B cell (primary cell): ENCODE measurements around the gene SRRD. TPM values are rescaled to one million over a fixed set of nuclear protein-coding genes. Genes with fewer than 3 reads are reported as not detected.
"Not testable (repeated sequence)": the region's sequence is repeated elsewhere in the genome, so short reads cannot be mapped to it uniquely, and the experiment has no call there.

Source experiments
- ATAC-seq: fragments of 200-7000 bp; cut with Tn5 transposase; one replicate; pipeline ENCODE4 v1.10.0; 2021; ENCODE audit warnings: low read depth, mild to moderate bottlenecking, moderate number of reproducible peaks, moderate library complexity
- CTCF ChIA-PET: fragments of 350-600 bp; sonication (Branson Sonifier 250); formaldehyde crosslinking; loops from one replicate; lab custom pipeline; 2021; ENCODE audit warnings: antibody characterized with exemption, inconsistent platforms; lab: Charles Lee
- POLR2A ChIA-PET: fragments of 350-600 bp; sonication (Branson Sonifier 250); formaldehyde crosslinking; loops from one replicate; lab custom pipeline; 2021; ENCODE audit warnings: antibody characterized with exemption; lab: Charles Lee
- DNase-seq: peaks from one replicate; pipeline ENCODE4 v3.0.0; 2013
- H2AFZ ChIP-seq: 2 replicates; pipeline ENCODE4 v1.6.1; 2012; ENCODE audit warnings: mild to moderate bottlenecking, low read depth, low read length; ENCODE audit not compliant: insufficient read depth, poor library complexity, severe bottlenecking
- H3K27ac ChIP-seq, 2 donors: 1 replicate in 1 of 2; 2 replicates in 1 of 2; pipeline ENCODE4 v1.5.1; 2012 to 2013; ENCODE audit warnings: low read length in 2 of 2, mild to moderate bottlenecking in 2 of 2, moderate library complexity in 1 of 2
- H3K27me3 ChIP-seq, 4 experiments: fragments of 200-600 bp in 1 of 4; sonication (generic) in 1 of 4; replicated peaks in 1 of 4; 1 replicate in 2 of 4; 2 replicates in 2 of 4; pipeline versions ENCODE4 v1.6.1 to v1.7.0; 2013 to 2016; ENCODE audit warnings: low read length in 3 of 4, mild to moderate bottlenecking in 2 of 4, mixed read lengths in 1 of 4, moderate library complexity in 1 of 4; ENCODE audit not compliant: insufficient read depth in 4 of 4, control insufficient read depth in 3 of 4; ENCODE audit errors: control extremely low read depth in 1 of 4
- H3K36me3 ChIP-seq, 2 experiments: replicated peaks in 1 of 2; 1 replicate in 1 of 2; 2 replicates in 1 of 2; pipeline versions ENCODE4 v1.6.1 to v1.7.1; 2013; ENCODE audit warnings: low read length in 1 of 2; ENCODE audit not compliant: insufficient read depth in 2 of 2, control insufficient read depth in 1 of 2; ENCODE audit errors: control extremely low read depth in 1 of 2, extremely low read depth in 1 of 2
- H3K4me1 ChIP-seq, 2 donors: fragments of 200-600 bp in 1 of 2; sonication (generic) in 1 of 2; 1 replicate in 1 of 2; 2 replicates in 1 of 2; pipeline versions ENCODE4 v1.5.1 to v1.6.1; 2013 to 2017; ENCODE audit warnings: low read length in 2 of 2; ENCODE audit not compliant: control insufficient read depth in 2 of 2, insufficient read depth in 2 of 2
- H3K4me2 ChIP-seq: replicated peaks from 2 replicates; pipeline ENCODE3; 2012; ENCODE audit warnings: mild to moderate bottlenecking, low read depth, low read length; ENCODE audit not compliant: poor library complexity, severe bottlenecking
- H3K4me3 ChIP-seq, 5 experiments: fragments of 200-600 bp in 1 of 5; sonication (generic) in 1 of 5; 1 replicate in 3 of 5; 2 replicates in 2 of 5; pipeline versions ENCODE4 v1.5.1 to v1.7.0; 2011 to 2016; ENCODE audit warnings: low read length in 4 of 5, mild to moderate bottlenecking in 4 of 5, low read depth in 2 of 5, control low read depth in 1 of 5, moderate library complexity in 1 of 5; ENCODE audit not compliant: insufficient read depth in 1 of 5; ENCODE audit errors: control extremely low read depth in 1 of 5, extremely low read depth in 1 of 5
- H3K79me2 ChIP-seq: fragments of 200-600 bp; sonication (generic); one replicate; pipeline ENCODE4 v1.6.0; 2016; ENCODE audit warnings: low read length; ENCODE audit not compliant: control insufficient read depth, insufficient read depth
- H3K9ac ChIP-seq: fragments of 200-600 bp; sonication (generic); 2 replicates; pipeline ENCODE4 v1.6.1; 2017; ENCODE audit warnings: mild to moderate bottlenecking, low read length, moderate library complexity
- H3K9me3 ChIP-seq, 3 donors: one replicate each; pipeline versions ENCODE4 v1.6.1 to v1.7.1; 2013; ENCODE audit warnings: low read length in 2 of 3; ENCODE audit not compliant: control insufficient read depth in 2 of 3, insufficient read depth in 1 of 3; ENCODE audit errors: control extremely low read depth in 1 of 3
- H4K20me1 ChIP-seq: 2 replicates; pipeline ENCODE4 v1.6.0; 2012; ENCODE audit warnings: mild to moderate bottlenecking, low read length; ENCODE audit not compliant: insufficient read depth, control insufficient read depth, poor library complexity, severe bottlenecking
- H3K27ac Mint-ChIP-seq: one replicate; pipeline ENCODE4 v1.8.0; 2021; ENCODE audit warnings: mixed read lengths
- H3K27me3 Mint-ChIP-seq: one replicate; pipeline ENCODE4 v1.8.0; 2021; ENCODE audit warnings: mixed read lengths
- H3K4me1 Mint-ChIP-seq: one replicate; pipeline ENCODE4 v1.8.0; 2021; ENCODE audit warnings: mixed read lengths
- H3K4me3 Mint-ChIP-seq: one replicate; pipeline ENCODE4 v1.8.0; 2021; ENCODE audit warnings: mixed read lengths
- H3K9me3 Mint-ChIP-seq: one replicate; pipeline ENCODE4 v1.8.0; 2022; ENCODE audit warnings: mixed read lengths; ENCODE audit not compliant: insufficient read depth
- EZH2 ChIP-seq: IDR thresholded peaks from 2 replicates; pipeline ENCODE4 v1.6.1; 2012; ENCODE audit warnings: borderline replicate concordance, low read depth, mild to moderate bottlenecking, moderate library complexity, low read length; ENCODE audit not compliant: insufficient read depth, poor library complexity, severe bottlenecking
- WGBS: methylation state at CpG from one replicate; pipeline ENCODE4 v1.1.5; 2013; ENCODE audit warnings: missing lambda C conversion rate; ENCODE audit not compliant: insufficient coverage; 5-methylcytosine and 5-hydroxymethylcytosine counted together
- intact Hi-C: fragments of 100-400 bp; cut with micrococcal nuclease; formaldehyde crosslinking; loops from one replicate; pipeline ENCODE4 v1.10.0; 2022
- polyA plus RNA-seq: library from polyadenylated mRNA; depleted of rRNA; stranded (reverse); fragments of >200 nt; gene quantifications from 2 replicates; pipeline ENCODE4 v1.2.3, GENCODE V29; 2012
- total RNA-seq, 2 donors: library from RNA; stranded (reverse); fragments of 120-200 nt in 1 of 2; gene quantifications; 1 replicate in 1 of 2; 2 replicates in 1 of 2; pipeline versions ENCODE4 v1.2.3 to v1.2.4, GENCODE V29; 2013 to 2022
- TF ChIP-seq, protein P1 (sequence below): fragments of 200-600 bp; IDR thresholded peaks from one replicate; pipeline ENCODE4 v1.8.0; 2022; ENCODE audit warnings: antibody characterized with exemption, mild to moderate bottlenecking

The SRRD gene
- total and polyA plus RNA-seq, 2 donors (not counting 1 experiment from before 2014, with no cell fraction given), result 7.8 to 19.2 TPM

DNA sequence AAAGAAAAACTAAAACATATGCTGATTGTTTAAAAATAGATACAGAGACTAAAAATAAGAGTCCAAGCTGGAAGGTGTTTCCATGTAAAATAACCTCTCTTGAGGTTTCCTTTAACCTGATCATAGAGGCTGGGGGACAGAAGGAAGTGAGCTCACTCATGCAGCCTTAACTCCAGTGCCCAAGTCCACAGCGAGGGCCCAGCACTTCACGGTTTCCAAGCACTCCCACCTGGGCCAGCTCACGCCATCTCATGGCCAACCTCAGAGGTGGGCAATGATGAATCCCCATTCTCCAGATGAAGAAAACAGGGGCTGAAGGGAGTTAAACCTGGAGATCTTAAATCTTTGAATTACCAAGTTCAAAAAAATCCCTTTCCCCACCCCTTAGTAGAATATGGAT, 43.5 kb downstream of the SRRD start:
- TF ChIP-seq, protein P1, sequence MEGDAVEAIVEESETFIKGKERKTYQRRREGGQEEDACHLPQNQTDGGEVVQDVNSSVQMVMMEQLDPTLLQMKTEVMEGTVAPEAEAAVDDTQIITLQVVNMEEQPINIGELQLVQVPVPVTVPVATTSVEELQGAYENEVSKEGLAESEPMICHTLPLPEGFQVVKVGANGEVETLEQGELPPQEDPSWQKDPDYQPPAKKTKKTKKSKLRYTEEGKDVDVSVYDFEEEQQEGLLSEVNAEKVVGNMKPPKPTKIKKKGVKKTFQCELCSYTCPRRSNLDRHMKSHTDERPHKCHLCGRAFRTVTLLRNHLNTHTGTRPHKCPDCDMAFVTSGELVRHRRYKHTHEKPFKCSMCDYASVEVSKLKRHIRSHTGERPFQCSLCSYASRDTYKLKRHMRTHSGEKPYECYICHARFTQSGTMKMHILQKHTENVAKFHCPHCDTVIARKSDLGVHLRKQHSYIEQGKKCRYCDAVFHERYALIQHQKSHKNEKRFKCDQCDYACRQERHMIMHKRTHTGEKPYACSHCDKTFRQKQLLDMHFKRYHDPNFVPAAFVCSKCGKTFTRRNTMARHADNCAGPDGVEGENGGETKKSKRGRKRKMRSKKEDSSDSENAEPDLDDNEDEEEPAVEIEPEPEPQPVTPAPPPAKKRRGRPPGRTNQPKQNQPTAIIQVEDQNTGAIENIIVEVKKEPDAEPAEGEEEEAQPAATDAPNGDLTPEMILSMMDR, result no peak
- TF ChIP-seq EZH2, result no peak
- Histone ChIP-seq H3K79me2 (no peaks in the 10 kb centered on the region), H2AFZ (no peak overlapping the region), H3K4me2 (no peak overlapping the region), H3K4me3 (no peak overlapping the region), H3K9ac (no peak overlapping the region), H3K4me1 (peaks cover 5 to 6% of the 10 kb centered on the region in 2 donors), H4K20me1 (no peaks in the 10 kb centered on the region), H3K27me3 (no peaks in the 10 kb centered on the region), H3K36me3 (peaks cover 8 to 36% of the 10 kb centered on the region in 2 experiments), H3K9me3 (no peaks in the 10 kb centered on the region), H3K27ac (no peak overlapping the region)
- POLR2A ChIA-PET, result no interaction called here
- Mint-ChIP-seq H3K4me3 (no peak overlapping the region), H3K27ac (no peak overlapping the region), H3K4me1 (peaks cover 3% of the 10 kb centered on the region), H3K27me3 (no peaks in the 10 kb centered on the region), H3K9me3 (no peaks in the 10 kb centered on the region)
- WGBS, result 90% methylated on average over 2 of the region's 3 CpGs
- intact Hi-C loops, result no loop called here
- DNase-seq (no peak), ATAC-seq (no peak)
- CTCF ChIA-PET, result no interaction called here

DNA sequence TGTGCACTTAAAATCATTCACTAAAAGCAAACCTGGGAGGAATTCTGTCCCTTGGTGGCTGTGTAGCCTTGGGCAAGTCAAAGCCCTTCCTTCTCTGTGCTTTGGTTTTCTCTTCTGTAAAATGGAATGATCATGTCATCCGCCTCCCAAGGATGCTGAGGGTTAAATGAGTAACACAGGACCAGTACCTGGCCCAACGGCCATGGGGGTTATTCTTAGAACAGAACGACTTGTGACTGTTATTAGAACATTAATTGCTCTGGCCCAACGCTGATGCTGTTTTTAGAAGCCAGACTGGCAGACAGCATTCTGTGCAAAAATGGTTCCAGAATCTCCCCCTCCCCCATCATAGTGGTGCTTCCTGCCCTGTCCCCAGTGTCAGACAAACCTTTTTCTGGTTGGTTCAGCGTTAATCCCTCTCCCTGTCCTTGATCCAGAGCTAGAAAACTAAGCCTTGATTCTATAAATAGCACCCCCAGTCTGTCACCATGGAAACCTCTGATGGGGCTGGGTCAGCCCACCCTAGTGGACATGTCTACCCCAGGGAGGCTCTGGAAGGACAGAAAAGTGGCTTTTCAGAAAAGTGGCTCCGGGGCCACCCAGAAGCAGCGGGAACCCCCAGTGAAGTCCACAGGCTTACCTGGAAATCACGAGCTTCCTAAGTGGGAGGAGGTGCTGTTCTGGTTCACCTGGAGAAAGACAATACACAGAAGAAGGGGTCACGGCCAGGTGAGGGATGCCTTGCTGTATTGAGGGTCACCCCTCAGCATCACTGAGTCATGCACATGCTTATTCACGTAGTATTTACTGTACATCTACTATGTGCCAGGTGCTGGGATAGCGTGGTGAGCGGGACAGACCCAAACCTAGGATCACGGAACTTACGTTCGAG, 44.1 kb downstream of the SRRD start:
- H3K9me3 Mint-ChIP-seq, result no peaks in the 10 kb centered on the region
- H4K20me1 ChIP-seq, result no peaks in the 10 kb centered on the region
- H2AFZ ChIP-seq, result no peak overlapping the region
- H3K4me2 ChIP-seq, result no peak overlapping the region
- peaks cover 9 to 10% of the 10 kb centered on the region in 2 donors for H3K4me1 ChIP-seq
- POLR2A ChIA-PET, result no interaction called here
- no peaks in the 10 kb centered on the region for H3K27me3 Mint-ChIP-seq
- H3K9ac ChIP-seq, result no peak overlapping the region
- H3K36me3 ChIP-seq, result peaks cover 8 to 39% of the 10 kb centered on the region in 2 experiments
- H3K9me3 ChIP-seq, result no peaks in the 10 kb centered on the region
- H3K4me3 ChIP-seq, result no peak overlapping the region
- CTCF ChIA-PET, result no interaction called here
- DNase-seq, result no peak
- H3K4me3 Mint-ChIP-seq, result no peak overlapping the region
- no peaks in the 10 kb centered on the region for H3K79me2 ChIP-seq
- WGBS, result 91% methylated on average over 12 of the region's 15 CpGs
- intact Hi-C loops, result no loop called here
- TF ChIP-seq, protein P1, result no peak
- no peak for TF ChIP-seq EZH2
- H3K4me1 Mint-ChIP-seq, result peaks cover 9% of the 10 kb centered on the region
- no peak overlapping the region for H3K27ac Mint-ChIP-seq
- ATAC-seq, result no peak
- no peak overlapping the region for H3K27ac ChIP-seq
- no peaks in the 10 kb centered on the region for H3K27me3 ChIP-seq

DNA sequence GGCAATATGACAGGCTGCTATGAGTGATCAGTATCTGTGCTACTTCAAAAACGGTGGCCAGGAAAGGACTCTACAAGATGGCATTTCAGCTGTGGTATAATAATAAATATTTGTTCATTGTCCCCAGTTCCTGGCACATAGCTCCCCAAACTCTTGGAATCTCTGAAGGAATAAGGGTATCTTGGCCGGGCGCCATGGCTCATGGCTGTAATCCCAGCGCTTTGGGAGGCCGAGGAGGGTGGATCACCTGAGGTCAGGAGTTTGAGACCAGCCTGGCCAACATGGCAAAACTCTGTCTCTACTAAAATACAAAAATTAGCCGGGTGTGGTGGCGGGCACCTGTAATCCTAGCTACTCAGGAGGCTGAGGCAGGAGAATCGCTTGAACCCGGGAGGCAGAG, 44.8 kb downstream of the SRRD start:
- 100% methylated on average over 4 of the region's 9 CpGs for WGBS
- Histone ChIP-seq H3K4me1 (peaks cover 11 to 14% of the 10 kb centered on the region in 2 donors), H3K36me3 (peaks cover 8 to 39% of the 10 kb centered on the region in 2 experiments)
- H3K4me2 ChIP-seq, H3K27me3 Mint-ChIP-seq, intact Hi-C loops, H3K27ac Mint-ChIP-seq, H3K79me2 ChIP-seq, CTCF ChIA-PET, H3K4me3 Mint-ChIP-seq, H3K4me3 ChIP-seq, H3K9me3 Mint-ChIP-seq, H3K27ac ChIP-seq, H3K9ac ChIP-seq, ATAC-seq, H2AFZ ChIP-seq, H3K9me3 ChIP-seq, H3K4me1 Mint-ChIP-seq, DNase-seq, H3K27me3 ChIP-seq, POLR2A ChIA-PET, H4K20me1 ChIP-seq: not testable (repeated sequence)
